Mammary epithelial cell (primary cell): ENCODE results near the gene ADAMTS4.

Experiments used
- CTCF ChIP-seq, 2 donors: IDR thresholded peaks in 1 of 2; conservative IDR thresholded peaks in 1 of 2; 2 replicates each; pipeline ENCODE4 v1.5.1; 2011 to 2012; ENCODE audit warnings: inconsistent platforms in 2 of 2, low read length in 2 of 2, mild to moderate bottlenecking in 2 of 2, control low read depth in 1 of 2, low read depth in 1 of 2; ENCODE audit not compliant: insufficient read depth in 1 of 2; ENCODE audit errors: extremely low read depth in 1 of 2
- EZH2 ChIP-seq: IDR thresholded peaks from 2 replicates; pipeline ENCODE4 v1.6.1; 2012; ENCODE audit warnings: low read length, inconsistent platforms, borderline replicate concordance

DNA sequence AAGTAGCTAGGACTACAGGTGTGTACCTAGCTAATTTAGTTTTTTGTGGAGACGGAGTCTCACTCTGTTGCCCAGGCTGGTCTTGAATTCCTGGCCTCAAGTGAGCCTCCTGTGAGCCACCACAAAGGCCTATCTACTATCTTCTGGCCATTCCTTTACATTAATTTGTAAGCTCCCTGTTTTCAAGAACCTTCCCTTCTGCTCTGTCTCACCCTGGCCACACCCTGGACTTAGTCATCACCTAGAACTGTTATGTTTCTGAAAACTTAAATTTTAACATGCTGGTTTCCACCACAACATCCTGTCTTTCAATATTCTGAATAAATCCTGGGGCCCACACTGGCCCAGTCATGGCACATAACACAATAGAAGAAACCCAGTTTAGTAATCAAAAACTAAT, 16.6 kb downstream of the ADAMTS4 start:
- TF ChIP-seq CTCF (conservative IDR thresholded peaks at IDR 0.05 in 1 of 2, IDR thresholded peaks at IDR 0.05 in 1 of 2; ENCODE audit: extremely low read depth in 1 of 2, insufficient read depth in 1 of 2, low read depth in 1 of 2, low read length in 2 of 2), result no peak
- TF ChIP-seq EZH2, result no peak
